NB4 (cell line): ENCODE measurements around the gene DENND1A.

Experiments
- CTCF ChIP-seq: IDR thresholded peaks from one replicate; pipeline ENCODE4 v1.5.1; 2012; ENCODE audit warnings: low read depth, low read length
- MAX ChIP-seq: IDR thresholded peaks from 2 replicates; pipeline ENCODE4 v1.6.1; 2011; ENCODE audit warnings: low read depth, low read length
- POLR2A ChIP-seq: IDR thresholded peaks from 2 replicates; pipeline ENCODE4 v1.6.1; 2011; ENCODE audit warnings: mild to moderate bottlenecking; ENCODE audit not compliant: insufficient read length; ENCODE audit errors: extremely low read depth

- TF ChIP-seq CTCF (no peak), MAX (no peak), POLR2A (no peak)
These were observed 204.5 kb downstream of the DENND1A start for GRCh38 chr9:123725389-123725788.
